PC-3 (cell line): Measurements from ENCODE around the gene RASA4.
"Not testable (repeated sequence)": the region's sequence is repeated elsewhere in the genome, so short reads cannot be mapped to it uniquely, and the experiment has no call there.

Source experiments
- CTCF ChIP-seq: fragments of 300-600 bp; sonication (generic); conservative IDR thresholded peaks from 2 replicates; pipeline ENCODE4 v1.5.1; 2017; ENCODE audit warnings: antibody characterized with exemption, low read depth, mild to moderate bottlenecking, low read length
- EZH2 ChIP-seq: fragments of 300-600 bp; sonication (generic); IDR thresholded peaks from one replicate; pipeline ENCODE4 v1.6.1; 2017; ENCODE audit warnings: antibody characterized with exemption, mild to moderate bottlenecking, low read length; ENCODE audit not compliant: unreplicated experiment
- EZH2phosphoT487 ChIP-seq: fragments of 300-600 bp; sonication (generic); IDR thresholded peaks from 2 replicates; pipeline ENCODE4 v1.6.1; 2018; ENCODE audit warnings: mild to moderate bottlenecking, antibody characterized with exemption, low read length, borderline replicate concordance

- not testable (repeated sequence) for TF ChIP-seq CTCF, EZH2, EZH2phosphoT487
Observed at GRCh38 chr7:102544372-102544771, 72.2 kb downstream of the RASA4 start.
